CD14-positive monocyte (primary cell): Measurements from ENCODE around the gene NNMT. TPM values are rescaled to one million over a fixed set of nuclear protein-coding genes. Genes with fewer than 3 reads are reported as not detected.
A peak's percentile ranks its signal among the peaks of the same experiment; 100 is the strongest.

Source experiments
- DNase-seq, 3 donors: peaks; one replicate each; pipeline ENCODE4 v3.0.0-alpha.2; 2011 to 2022
- H2AFZ ChIP-seq: 2 replicates; pipeline ENCODE4 v1.6.0; 2012; ENCODE audit warnings: mild to moderate bottlenecking, low read depth, low read length, inconsistent platforms; ENCODE audit not compliant: insufficient read depth, poor library complexity, severe bottlenecking
- H3K27ac ChIP-seq, 2 donors: 1 replicate in 1 of 2; 2 replicates in 1 of 2; pipeline ENCODE4 v1.5.1; 2012 to 2013; ENCODE audit warnings: low read length in 2 of 2, control low read depth in 1 of 2, inconsistent platforms in 1 of 2, low read depth in 1 of 2, mild to moderate bottlenecking in 1 of 2
- H3K27me3 ChIP-seq, 2 donors: one replicate each; pipeline versions ENCODE4 v1.6.0 to v1.6.1; 2011 to 2013; ENCODE audit warnings: low read length in 2 of 2; ENCODE audit not compliant: control insufficient read depth in 2 of 2, insufficient read depth in 2 of 2
- H3K36me3 ChIP-seq, 2 donors: replicated peaks in 1 of 2; 1 replicate in 1 of 2; 2 replicates in 1 of 2; pipeline versions ENCODE4 v1.5.1 to v1.6.1; 2012 to 2013; ENCODE audit warnings: low read length in 2 of 2, control low read depth in 1 of 2, inconsistent platforms in 1 of 2, mild to moderate bottlenecking in 1 of 2; ENCODE audit not compliant: insufficient read depth in 2 of 2, control insufficient read depth in 1 of 2
- H3K4me1 ChIP-seq, 2 donors: 1 replicate in 1 of 2; 2 replicates in 1 of 2; pipeline versions ENCODE4 v1.5.1 to v1.6.1; 2012 to 2013; ENCODE audit warnings: low read length in 2 of 2, control low read depth in 1 of 2, inconsistent platforms in 1 of 2, mild to moderate bottlenecking in 1 of 2, moderate library complexity in 1 of 2; ENCODE audit not compliant: insufficient read depth in 2 of 2, control insufficient read depth in 1 of 2
- H3K4me2 ChIP-seq: replicated peaks from 2 replicates; pipeline ENCODE3; 2012; ENCODE audit warnings: low read length, moderate library complexity, mild to moderate bottlenecking; ENCODE audit not compliant: poor library complexity, severe bottlenecking; ENCODE audit errors: extremely low read depth
- H3K4me3 ChIP-seq, 3 experiments: fragments of 200-600 bp in 1 of 3; sonication (generic) in 1 of 3; replicated peaks in 1 of 3; 1 replicate in 2 of 3; 2 replicates in 1 of 3; pipeline ENCODE4 v1.5.1; 2011 to 2013; ENCODE audit warnings: low read length in 3 of 3, mild to moderate bottlenecking in 3 of 3, control low read depth in 2 of 3, low read depth in 2 of 3, inconsistent platforms in 1 of 3, moderate library complexity in 1 of 3
- H3K79me2 ChIP-seq: 2 replicates; pipeline ENCODE4 v1.6.0; 2012; ENCODE audit warnings: mild to moderate bottlenecking, control low read depth, inconsistent platforms, low read length, moderate library complexity; ENCODE audit not compliant: insufficient read depth
- H3K9ac ChIP-seq: 2 replicates; pipeline ENCODE4 v1.6.0; 2017; ENCODE audit warnings: low read length, mild to moderate bottlenecking; ENCODE audit not compliant: insufficient read depth, poor library complexity, severe bottlenecking
- H3K9me3 ChIP-seq, 2 donors: replicated peaks in 1 of 2; 1 replicate in 1 of 2; 2 replicates in 1 of 2; pipeline versions ENCODE4 v1.5.1 to v1.6.1; 2012 to 2013; ENCODE audit warnings: low read length in 2 of 2, control low read depth in 1 of 2; ENCODE audit not compliant: control insufficient read depth in 1 of 2, insufficient read depth in 1 of 2
- H4K20me1 ChIP-seq: 2 replicates; pipeline ENCODE4 v1.6.0; 2012; ENCODE audit warnings: mild to moderate bottlenecking, low read length, control low read depth, moderate library complexity; ENCODE audit not compliant: insufficient read depth
- H3K27ac Mint-ChIP-seq, 7 donors: one replicate each; pipeline ENCODE4 v1.8.0; 2020; ENCODE audit warnings: mild to moderate bottlenecking in 7 of 7, mixed read lengths in 7 of 7, moderate library complexity in 6 of 7, inconsistent platforms in 2 of 7
- H3K27me3 Mint-ChIP-seq, 3 donors: one replicate each; pipeline ENCODE4 v1.8.0; 2021 to 2022; ENCODE audit warnings: low read depth in 3 of 3, mild to moderate bottlenecking in 3 of 3, mixed read lengths in 3 of 3, moderate library complexity in 3 of 3, inconsistent platforms in 1 of 3
- H3K36me3 Mint-ChIP-seq, 2 donors: one replicate each; pipeline ENCODE4 v1.8.0; 2020; ENCODE audit warnings: mixed read lengths in 2 of 2, inconsistent platforms in 1 of 2, mild to moderate bottlenecking in 1 of 2
- H3K4me1 Mint-ChIP-seq: one replicate; pipeline ENCODE4 v1.8.0; 2020; ENCODE audit warnings: mild to moderate bottlenecking, mixed read lengths
- H3K4me3 Mint-ChIP-seq, 2 donors: one replicate each; pipeline ENCODE4 v1.8.0; 2020; ENCODE audit warnings: mild to moderate bottlenecking in 2 of 2, mixed read lengths in 2 of 2, moderate library complexity in 1 of 2
- H3K9me3 Mint-ChIP-seq, 7 donors: one replicate each; pipeline ENCODE4 v1.8.0; 2020 to 2022; ENCODE audit warnings: mixed read lengths in 7 of 7, mild to moderate bottlenecking in 6 of 7, moderate library complexity in 6 of 7, inconsistent platforms in 2 of 7
- WGBS: methylation state at CpG from one replicate; pipeline ENCODE4 v1.1.5; 2013; ENCODE audit warnings: missing lambda C conversion rate; ENCODE audit not compliant: insufficient coverage; 5-methylcytosine and 5-hydroxymethylcytosine counted together
- intact Hi-C, 2 donors: fragments of 100-400 bp; cut with micrococcal nuclease; formaldehyde crosslinking; loops; one replicate each; pipeline versions ENCODE4 v1.15.0 to v1.15.1; 2023
- polyA minus RNA-seq: library from RNA; depleted of rRNA, polyadenylated mRNA; stranded (reverse); fragments of >200 nt; gene quantifications from 2 replicates; pipeline ENCODE4 v1.2.3, GENCODE V29; 2012
- polyA plus RNA-seq, 3 donors: library from polyadenylated mRNA; depleted of rRNA in 1 of 3; unstranded in 2 of 3; stranded (reverse) in 1 of 3; fragments of 300-500 nt in 2 of 3; fragments of >200 nt in 1 of 3; fragmentation: Illumina TruSeq in 2 of 3; gene quantifications; 1 replicate in 2 of 3; 2 replicates in 1 of 3; pipeline ENCODE4 v1.2.3, GENCODE V29; 2012 to 2021
- total RNA-seq, 12 experiments: library from RNA in 1 of 12; stranded (reverse) in 1 of 12; fragments of 120-200 nt in 1 of 12; gene quantifications; one replicate each; pipeline ENCODE4 v1.2.4 and lab custom pipeline; 2013 to 2026; ENCODE audit warnings: mixed read lengths in 6 of 12, inconsistent platforms in 1 of 12
- TF ChIP-seq, protein P1 (sequence below): fragments of 200-600 bp; IDR thresholded peaks from one replicate; pipeline ENCODE4 v1.8.0; 2022; ENCODE audit warnings: antibody characterized with exemption, mild to moderate bottlenecking

NNMT gene
- not detected for total RNA-seq (2013)
- polyA plus RNA-seq (not detected), polyA minus RNA-seq (not detected in 2 replicates), total RNA-seq (lab: John Stamatoyannopoulos, UW) (0 to 1.2 (median 0.08) reads per million in 11 experiments)

DNA sequence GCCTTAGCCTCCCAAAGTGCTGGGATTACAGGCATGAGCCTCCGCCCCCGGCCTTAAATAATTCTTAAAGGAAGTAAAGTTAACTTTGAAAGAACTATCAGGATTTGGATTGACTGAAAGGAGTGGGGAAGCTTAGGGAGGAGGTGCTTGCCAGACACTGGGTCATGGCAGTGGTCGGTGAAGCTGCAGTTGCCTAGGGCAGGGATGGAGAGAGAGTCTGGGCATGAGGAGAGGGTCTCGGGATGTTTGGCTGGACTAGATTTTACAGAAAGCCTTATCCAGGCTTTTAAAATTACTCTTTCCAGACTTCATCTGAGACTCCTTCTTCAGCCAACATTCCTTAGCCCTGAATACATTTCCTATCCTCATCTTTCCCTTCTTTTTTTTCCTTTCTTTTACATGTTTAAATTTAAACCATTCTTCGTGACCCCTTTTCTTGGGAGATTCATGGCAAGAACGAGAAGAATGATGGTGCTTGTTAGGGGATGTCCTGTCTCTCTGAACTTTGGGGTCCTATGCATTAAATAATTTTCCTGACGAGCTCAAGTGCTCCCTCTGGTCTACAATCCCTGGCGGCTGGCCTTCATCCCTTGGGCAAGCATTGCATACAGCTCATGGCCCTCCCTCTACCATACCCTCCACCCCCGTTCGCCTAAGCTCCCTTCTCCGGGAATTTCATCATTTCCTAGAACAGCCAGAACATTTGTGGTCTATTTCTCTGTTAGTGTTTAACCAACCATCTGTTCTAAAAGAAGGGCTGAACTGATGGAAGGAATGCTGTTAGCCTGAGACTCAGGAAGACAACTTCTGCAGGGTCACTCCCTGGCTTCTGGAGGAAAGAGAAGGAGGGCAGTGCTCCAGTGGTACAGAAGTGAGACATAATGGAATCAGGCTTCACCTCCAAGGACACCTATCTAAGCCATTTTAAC, at the start of gene NNMT:
Gene NNMT (plus strand): TSS at position 724 of the 929 bp plus-strand sequence. CDS start 158 bp downstream, at position 882.
- Histone ChIP-seq H3K9ac (no peak within 1 kb of the TSS), H3K36me3 (no peaks in the 10 kb centered on the region), H3K27ac (no peak within 1 kb of the TSS), H3K9me3 (no peaks in the 10 kb centered on the region), H3K4me3 (no peak within 1 kb of the TSS), H4K20me1 (no peaks in the 10 kb centered on the region), H3K27me3 (no peaks in the 10 kb centered on the region), H3K79me2 (no peaks in the 10 kb centered on the region), H3K4me2 (no peak within 1 kb of the TSS), H3K4me1 (no peaks in the 10 kb centered on the region), H2AFZ (no peak within 1 kb of the TSS)
- no peak for DNase-seq
- intact Hi-C loops: no loop called here
- TF ChIP-seq, protein P1, sequence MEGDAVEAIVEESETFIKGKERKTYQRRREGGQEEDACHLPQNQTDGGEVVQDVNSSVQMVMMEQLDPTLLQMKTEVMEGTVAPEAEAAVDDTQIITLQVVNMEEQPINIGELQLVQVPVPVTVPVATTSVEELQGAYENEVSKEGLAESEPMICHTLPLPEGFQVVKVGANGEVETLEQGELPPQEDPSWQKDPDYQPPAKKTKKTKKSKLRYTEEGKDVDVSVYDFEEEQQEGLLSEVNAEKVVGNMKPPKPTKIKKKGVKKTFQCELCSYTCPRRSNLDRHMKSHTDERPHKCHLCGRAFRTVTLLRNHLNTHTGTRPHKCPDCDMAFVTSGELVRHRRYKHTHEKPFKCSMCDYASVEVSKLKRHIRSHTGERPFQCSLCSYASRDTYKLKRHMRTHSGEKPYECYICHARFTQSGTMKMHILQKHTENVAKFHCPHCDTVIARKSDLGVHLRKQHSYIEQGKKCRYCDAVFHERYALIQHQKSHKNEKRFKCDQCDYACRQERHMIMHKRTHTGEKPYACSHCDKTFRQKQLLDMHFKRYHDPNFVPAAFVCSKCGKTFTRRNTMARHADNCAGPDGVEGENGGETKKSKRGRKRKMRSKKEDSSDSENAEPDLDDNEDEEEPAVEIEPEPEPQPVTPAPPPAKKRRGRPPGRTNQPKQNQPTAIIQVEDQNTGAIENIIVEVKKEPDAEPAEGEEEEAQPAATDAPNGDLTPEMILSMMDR: no peak
- Mint-ChIP-seq H3K36me3 (no peaks in the 10 kb centered on the region), H3K9me3 (peaks cover 0 to 7% (median 0%) of the 10 kb centered on the region in 7 donors), H3K27ac (peak within 1 kb of the TSS in 1 of 7 donors; percentile 28), H3K27me3 (peaks cover 0 to 4% (median 2%) of the 10 kb centered on the region in 3 donors), H3K4me1 (no peaks in the 10 kb centered on the region), H3K4me3 (no peak within 1 kb of the TSS)
- WGBS: 83% methylated on average over 4 of the region's 11 CpGs

DNA sequence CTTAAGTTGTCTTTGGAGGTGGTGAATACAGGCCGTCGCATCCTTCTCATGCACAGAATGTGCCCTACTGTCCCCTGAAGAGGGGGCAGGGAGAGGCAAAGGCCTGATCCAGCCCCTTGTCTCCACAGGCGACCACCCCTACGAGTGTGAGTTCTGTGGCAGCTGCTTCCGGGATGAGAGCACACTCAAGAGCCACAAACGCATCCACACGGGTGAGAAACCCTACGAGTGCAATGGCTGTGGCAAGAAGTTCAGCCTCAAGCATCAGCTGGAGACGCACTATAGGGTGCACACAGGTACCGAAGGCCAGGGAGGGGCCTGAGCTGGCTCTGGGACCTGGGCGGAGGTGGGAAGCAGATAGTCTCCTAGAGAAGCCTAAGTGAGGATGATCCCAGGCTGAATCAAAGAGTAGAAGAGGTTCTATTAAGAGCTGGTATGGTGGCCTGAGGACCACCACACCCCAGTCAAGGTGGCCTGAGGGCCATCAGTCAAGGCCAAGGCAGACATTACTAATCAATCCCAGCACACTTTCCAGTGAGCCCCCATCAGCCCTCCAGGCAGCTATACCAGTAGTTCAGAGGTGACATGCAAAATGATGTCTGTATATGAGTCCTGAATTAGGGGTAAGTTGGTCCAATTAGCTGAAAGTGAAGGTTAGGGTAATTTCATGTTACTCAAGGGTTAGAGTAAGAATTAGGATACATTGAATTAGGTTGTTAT, 49.0 kb upstream of the NNMT start:
- H4K20me1 ChIP-seq: no peaks in the 10 kb centered on the region
- H2AFZ ChIP-seq: no peak overlapping the region
- H3K4me1 ChIP-seq: no peaks in the 10 kb centered on the region
- H3K9me3 ChIP-seq: no peaks in the 10 kb centered on the region
- H3K4me3 ChIP-seq: no peak overlapping the region
- intact Hi-C loops: no loop called here
- peaks cover 0 to 3% (median 0%) of the 10 kb centered on the region in 3 donors for H3K27me3 Mint-ChIP-seq
- no peak overlapping the region for H3K27ac ChIP-seq
- TF ChIP-seq, protein P1: no peak
- H3K27ac Mint-ChIP-seq: no peak overlapping the region
- H3K4me1 Mint-ChIP-seq: peaks cover 4% of the 10 kb centered on the region
- H3K79me2 ChIP-seq: no peaks in the 10 kb centered on the region
- DNase-seq: no peak
- H3K36me3 ChIP-seq: peaks cover 0 to 6% of the 10 kb centered on the region in 2 donors
- peaks cover 26% of the 10 kb centered on the region in 2 donors for H3K36me3 Mint-ChIP-seq
- no peak overlapping the region for H3K9ac ChIP-seq
- no peak overlapping the region for H3K4me2 ChIP-seq
- H3K27me3 ChIP-seq: no peaks in the 10 kb centered on the region
- H3K9me3 Mint-ChIP-seq: no peaks in the 10 kb centered on the region
- H3K4me3 Mint-ChIP-seq: no peak overlapping the region
- 96% methylated on average over 10 of the region's 11 CpGs for WGBS
